Measurements from ENCODE around the gene WBP11. TPM values are rescaled to one million over a fixed set of nuclear protein-coding genes. Genes with fewer than 3 reads are reported as not detected.
"Not testable (repeated sequence)": the region's sequence is repeated elsewhere in the genome, so short reads cannot be mapped to it uniquely, and the experiment has no call there.

The WBP11 gene
- total RNA-seq, 2 donors from 2014 or later = 124 to 129 TPM

DNA sequence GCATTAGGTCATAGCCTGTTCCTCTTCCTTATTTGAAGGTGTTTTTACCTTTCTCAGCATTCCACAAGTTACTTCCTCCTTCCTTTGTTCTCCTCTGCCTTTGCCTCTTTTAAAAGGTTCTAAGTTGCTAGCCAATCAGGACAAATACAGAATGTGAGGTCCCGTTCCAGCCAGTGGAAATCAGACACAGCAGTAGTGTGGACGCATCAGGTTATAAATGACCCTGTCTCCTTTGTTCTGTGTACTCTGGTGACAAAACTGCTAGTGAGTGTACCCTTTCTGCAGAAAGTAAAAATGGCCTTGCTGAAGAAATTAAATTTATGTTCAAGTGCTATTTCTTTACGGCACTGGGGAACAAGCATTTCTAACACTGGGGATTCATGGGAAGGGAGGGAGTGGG, 37.3 kb downstream of the WBP11 start:
- H3K4me3 Mint-ChIP-seq; ATAC-seq; H3K36me3 Mint-ChIP-seq (ENCODE audit: low read depth); DNase-seq; H3K9me3 ChIP-seq (ENCODE audit: control insufficient read depth, low read length, poor library complexity, severe bottlenecking); H3K27ac Mint-ChIP-seq; H3K27me3 Mint-ChIP-seq: not testable (repeated sequence)
- H3K4me1 Mint-ChIP-seq = peaks cover 24% of the 10 kb centered on the region

DNA sequence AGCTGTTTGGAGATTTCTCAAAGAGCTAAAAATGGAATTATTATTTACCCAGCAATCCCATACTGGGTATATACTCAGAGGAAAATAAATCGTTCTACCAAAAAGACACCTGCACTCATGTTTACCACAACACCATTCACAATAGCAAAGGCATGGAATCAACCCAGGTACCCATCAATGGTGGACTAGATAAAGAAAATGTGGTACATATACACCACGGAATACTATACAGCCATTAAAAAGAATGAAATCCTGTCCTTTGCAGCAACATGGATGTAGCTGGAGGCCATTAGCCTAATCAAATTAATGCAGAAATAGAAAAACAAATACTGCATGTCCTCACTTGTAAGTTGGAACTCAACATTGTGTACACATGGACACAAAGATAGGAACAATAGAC, 37.9 kb downstream of the WBP11 start:
- ATAC-seq = no peak
- Mint-ChIP-seq H3K36me3 (ENCODE audit: low read depth) (peaks cover 9% of the 10 kb centered on the region), H3K27ac (no peak overlapping the region), H3K4me3 (no peak overlapping the region), H3K27me3 (no peaks in the 10 kb centered on the region), H3K4me1 (peaks cover 18% of the 10 kb centered on the region)
- no peaks in the 10 kb centered on the region for H3K9me3 ChIP-seq (ENCODE audit: control insufficient read depth, low read length, poor library complexity, severe bottlenecking)
- no peak for DNase-seq

DNA sequence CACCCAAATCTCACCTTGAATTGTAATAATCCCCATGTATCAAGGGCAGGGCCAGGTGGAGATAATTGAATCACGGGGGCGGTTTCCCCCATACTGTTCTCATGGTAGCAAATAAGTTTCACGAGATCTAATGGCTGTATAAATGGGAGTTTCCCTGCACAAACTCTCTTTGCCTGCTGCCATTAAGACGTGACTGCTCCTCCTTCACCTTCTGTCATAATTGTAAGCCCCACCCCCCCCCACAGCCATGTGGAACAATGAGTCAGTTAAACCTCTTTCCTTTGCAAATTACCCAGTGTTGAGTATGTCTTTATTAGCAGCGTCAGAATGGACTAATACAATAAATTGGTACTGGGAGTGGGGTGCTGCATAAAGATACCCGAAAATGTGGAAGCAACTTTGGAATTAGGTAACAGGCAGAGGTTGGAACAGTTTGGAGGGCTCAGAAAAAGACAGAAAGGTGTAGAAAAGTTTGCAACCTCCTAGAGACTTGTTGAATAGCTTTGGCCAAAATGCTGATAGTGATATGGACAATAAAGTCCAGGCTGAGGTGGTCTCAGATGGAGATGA, 43.5 kb downstream of the WBP11 start:
- DNase-seq; ATAC-seq; H3K9me3 ChIP-seq (ENCODE audit: control insufficient read depth, low read length, poor library complexity, severe bottlenecking); H3K27ac Mint-ChIP-seq; H3K4me3 Mint-ChIP-seq; H3K4me1 Mint-ChIP-seq; H3K36me3 Mint-ChIP-seq (ENCODE audit: low read depth); H3K27me3 Mint-ChIP-seq: not testable (repeated sequence)

DNA sequence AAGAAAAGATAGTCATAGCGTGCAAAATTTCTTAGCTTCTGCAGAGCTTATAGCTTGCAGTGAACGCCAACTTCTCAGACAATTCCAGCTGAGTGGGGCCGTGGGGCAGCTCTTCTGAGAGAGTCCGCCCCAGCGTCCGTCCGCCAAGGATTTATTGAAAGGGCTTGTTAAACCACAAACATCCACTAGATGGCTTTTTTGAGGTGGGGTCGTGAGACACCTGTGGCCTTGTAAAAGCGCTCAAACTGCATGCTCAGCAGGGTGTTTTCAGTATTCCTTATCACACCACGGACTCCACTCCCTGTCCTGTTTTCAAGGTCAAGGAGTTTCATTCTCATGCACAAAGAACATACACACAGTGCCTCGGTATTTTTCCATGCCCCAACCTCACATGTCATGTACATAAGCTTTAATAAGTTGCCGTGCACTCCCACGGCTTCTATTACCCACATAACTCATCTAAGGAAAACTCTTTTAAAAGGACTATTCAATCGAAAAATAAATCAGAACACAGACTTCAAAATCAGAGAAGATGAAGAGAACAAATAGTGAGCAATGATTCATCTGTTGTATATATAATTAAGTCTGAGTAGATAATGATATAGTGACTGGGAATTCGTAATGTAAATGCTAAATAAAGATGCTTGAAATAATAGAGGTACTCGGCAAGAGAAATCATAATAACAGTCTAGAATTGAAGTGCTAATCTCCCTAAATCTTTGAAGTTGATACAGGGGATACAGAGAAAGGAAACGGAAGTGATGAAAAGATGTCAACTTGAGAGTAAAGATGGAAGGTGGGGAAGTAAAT, 46.7 kb downstream of the WBP11 start:
- no peaks in the 10 kb centered on the region for H3K36me3 Mint-ChIP-seq (ENCODE audit: low read depth)
- H3K27me3 Mint-ChIP-seq = no peaks in the 10 kb centered on the region
- no peaks in the 10 kb centered on the region for H3K9me3 ChIP-seq (ENCODE audit: control insufficient read depth, low read length, poor library complexity, severe bottlenecking)
- ATAC-seq = no peak
- peaks cover 16% of the 10 kb centered on the region for H3K4me1 Mint-ChIP-seq
- no peak overlapping the region for H3K27ac Mint-ChIP-seq
- no peak for DNase-seq
- no peak overlapping the region for H3K4me3 Mint-ChIP-seq

DNA sequence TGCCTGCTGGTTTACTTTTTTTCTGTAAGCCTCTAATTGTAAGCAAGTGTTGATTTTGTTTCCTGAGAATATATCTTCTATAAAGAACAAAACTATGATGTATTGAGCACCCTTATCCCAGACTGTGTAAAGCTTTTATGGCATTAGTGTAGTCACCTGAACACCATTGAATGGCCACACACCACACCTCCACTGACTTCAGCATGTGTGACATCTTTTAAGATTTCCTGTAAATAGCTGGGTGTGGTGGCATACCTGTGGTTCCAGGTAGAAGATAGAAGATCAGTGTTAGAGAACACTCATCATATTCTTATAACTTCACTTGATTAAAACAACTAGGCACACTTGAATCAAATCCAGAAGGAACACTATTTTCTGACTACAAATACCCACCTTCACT, 51.3 kb downstream of the WBP11 start:
- ATAC-seq = no peak
- Mint-ChIP-seq H3K4me1 (peaks cover 17% of the 10 kb centered on the region), H3K4me3 (no peak overlapping the region), H3K36me3 (ENCODE audit: low read depth) (no peaks in the 10 kb centered on the region), H3K27ac (no peak overlapping the region), H3K27me3 (no peaks in the 10 kb centered on the region)
- H3K9me3 ChIP-seq (ENCODE audit: control insufficient read depth, low read length, poor library complexity, severe bottlenecking) = no peaks in the 10 kb centered on the region
- no peak for DNase-seq

DNA sequence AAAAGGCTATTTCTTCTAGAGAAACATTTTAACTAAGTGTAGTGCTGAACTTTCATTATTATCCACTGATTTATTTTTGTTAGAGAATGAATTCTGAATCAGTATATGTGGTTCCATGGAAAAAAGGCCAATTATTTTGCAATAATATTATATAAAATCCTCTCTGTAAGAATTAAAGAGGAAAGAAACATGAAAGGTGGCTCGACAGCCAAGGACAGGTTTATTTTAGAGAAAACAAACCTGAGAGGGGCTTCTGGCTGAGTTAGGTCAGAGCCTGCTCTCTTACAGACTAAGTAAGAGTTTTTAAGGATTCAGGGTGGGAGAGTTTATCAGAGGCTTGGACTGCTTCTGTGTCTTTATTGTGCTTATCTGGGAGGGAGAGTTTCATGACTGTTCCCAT, 60.2 kb downstream of the WBP11 start:
- H3K36me3 Mint-ChIP-seq (ENCODE audit: low read depth) = peaks cover 4% of the 10 kb centered on the region
- no peak overlapping the region for H3K4me3 Mint-ChIP-seq
- ATAC-seq = no peak
- no peaks in the 10 kb centered on the region for H3K27me3 Mint-ChIP-seq
- DNase-seq = no peak
- peaks cover 8% of the 10 kb centered on the region for H3K4me1 Mint-ChIP-seq
- H3K27ac Mint-ChIP-seq = no peak overlapping the region
- no peaks in the 10 kb centered on the region for H3K9me3 ChIP-seq (ENCODE audit: control insufficient read depth, low read length, poor library complexity, severe bottlenecking)

DNA sequence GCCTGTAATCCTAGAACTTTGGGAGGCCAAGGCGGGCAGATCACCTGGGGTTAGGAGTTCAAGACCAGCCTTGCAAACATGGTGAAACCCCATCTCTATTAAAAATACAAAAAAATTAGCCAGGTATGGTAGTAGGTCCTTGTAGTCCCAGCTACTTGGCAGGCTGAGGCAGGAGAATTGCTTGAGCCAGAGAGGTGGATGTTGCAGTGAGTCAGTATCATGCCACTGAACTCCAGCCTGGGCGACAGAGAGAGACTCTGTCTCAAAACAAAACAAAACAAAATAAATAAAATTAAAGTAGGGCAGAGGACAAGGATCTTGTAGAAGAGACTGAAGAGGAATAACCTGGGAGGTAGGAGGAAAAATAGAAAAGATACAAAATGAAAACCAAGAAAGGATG, 61.3 kb downstream of the WBP11 start:
- H3K9me3 ChIP-seq (ENCODE audit: control insufficient read depth, low read length, poor library complexity, severe bottlenecking) = no peaks in the 10 kb centered on the region
- peaks cover 4% of the 10 kb centered on the region for H3K36me3 Mint-ChIP-seq (ENCODE audit: low read depth)
- peaks cover 8% of the 10 kb centered on the region for H3K4me1 Mint-ChIP-seq
- no peak for DNase-seq
- no peak for ATAC-seq
- no peak overlapping the region for H3K27ac Mint-ChIP-seq
- H3K27me3 Mint-ChIP-seq = no peaks in the 10 kb centered on the region
- H3K4me3 Mint-ChIP-seq = no peak overlapping the region

DNA sequence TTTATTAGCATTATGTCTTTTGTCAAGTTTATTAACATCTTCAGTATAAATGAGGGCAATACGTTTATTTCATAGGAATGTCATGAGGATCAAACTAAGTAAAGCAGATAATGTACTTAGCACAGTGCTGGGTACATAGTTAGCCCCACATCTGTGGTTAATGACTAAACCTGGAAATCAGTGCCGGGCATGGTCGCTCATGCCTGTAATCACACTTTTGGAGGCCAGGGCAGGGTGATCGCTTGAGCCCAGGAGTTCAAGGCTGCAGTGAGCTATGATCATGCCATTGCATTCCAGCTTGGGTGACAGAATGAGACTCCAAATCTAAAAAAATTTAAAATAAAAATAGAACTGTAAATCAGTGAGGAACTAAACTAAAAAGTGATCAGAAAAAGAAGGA, 62.1 kb downstream of the WBP11 start:
- Mint-ChIP-seq H3K27me3 (no peaks in the 10 kb centered on the region), H3K4me3 (no peak overlapping the region), H3K36me3 (ENCODE audit: low read depth) (peaks cover 4% of the 10 kb centered on the region), H3K4me1 (peaks cover 8% of the 10 kb centered on the region), H3K27ac (no peak overlapping the region)
- ATAC-seq (no peak), DNase-seq (no peak)
- no peaks in the 10 kb centered on the region for H3K9me3 ChIP-seq (ENCODE audit: control insufficient read depth, low read length, poor library complexity, severe bottlenecking)

DNA sequence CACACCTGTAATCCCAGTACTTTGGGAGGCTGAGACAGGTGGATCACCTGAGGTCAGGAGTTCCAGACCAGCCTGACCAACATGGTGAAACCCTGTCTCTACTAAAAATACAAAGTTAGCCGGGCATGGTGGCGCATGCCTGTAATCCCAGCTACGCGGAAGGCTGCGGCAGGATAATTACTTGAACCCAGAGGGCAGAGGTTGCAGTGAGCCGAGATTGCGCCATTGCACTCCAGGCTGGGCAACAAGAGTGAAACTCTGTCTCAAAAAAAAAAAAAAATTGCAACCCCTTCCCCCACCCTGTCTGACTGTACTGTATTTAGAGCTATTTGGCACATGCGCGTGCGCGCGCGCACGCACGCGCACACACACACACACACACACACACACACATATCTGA, 66.8 kb downstream of the WBP11 start:
- ATAC-seq; H3K4me3 Mint-ChIP-seq; H3K27ac Mint-ChIP-seq; H3K9me3 ChIP-seq (ENCODE audit: control insufficient read depth, low read length, poor library complexity, severe bottlenecking); H3K36me3 Mint-ChIP-seq (ENCODE audit: low read depth); DNase-seq; H3K4me1 Mint-ChIP-seq: not testable (repeated sequence)
- peaks cover 17% of the 10 kb centered on the region for H3K27me3 Mint-ChIP-seq

Other genes with a start within 250 kb of the WBP11 start
- gene PLBD1, start 235.6 kb downstream of the WBP11 start, total RNA-seq = 1 to 10 TPM; 1.8 to 5.1 TPM
- gene GUCY2C, start 106.9 kb downstream of the WBP11 start, total RNA-seq = not detected
- gene C12orf60, start 192 bp upstream of the WBP11 start, total RNA-seq = under 1 TPM in 1 of 2 donors, not detected in 1; 0.27 TPM
- gene SMCO3, start 10.7 kb upstream of the WBP11 start, total RNA-seq = not detected
- gene ART4, start 40.0 kb upstream of the WBP11 start, total RNA-seq = under 1 TPM in 1 of 2 donors, not detected in 1; 0.05 TPM
- 1 to 10 TPM in 1 of 2 donors, not detected in 1; 1.7 TPM for gene MGP, start 82.4 kb upstream of the WBP11 start, total RNA-seq
- gene ERP27, start 135.1 kb upstream of the WBP11 start, total RNA-seq = 10 to 100 TPM in 1 of 2 donors, 1 to 10 TPM in 1; 9.9 to 14.9 TPM
- gene ARHGDIB, start 158.1 kb upstream of the WBP11 start, total RNA-seq = 100 to 1,000 TPM; 895 to 936 TPM
- gene PDE6H, start 169.6 kb upstream of the WBP11 start, total RNA-seq = not detected